ENCODE data around the gene ADAM33.

The ADAM33 gene

GRCh38 chr20:3704087-3704486 is 22.3 kb upstream of the ADAM33 start:
- no peak for DNase-seq (ENCODE audit: low spot score)
- no peak for TF ChIP-seq CTCF (IDR thresholded peaks at IDR 0.05; ENCODE audit: extremely low read depth, insufficient read depth, missing control alignments)
- in situ Hi-C loops (cut with MboI; ENCODE audit: low pct_unique_long_range_greater_than_20kb, low sequenced_read_pairs, unreplicated experiment) = no loop called here

GRCh38 chr20:3702611-3703391 is 21.0 kb upstream of the ADAM33 start:
- TF ChIP-seq CTCF (IDR thresholded peaks at IDR 0.05; ENCODE audit: extremely low read depth, insufficient read depth, missing control alignments) = no peak
- in situ Hi-C loops (cut with MboI; ENCODE audit: low pct_unique_long_range_greater_than_20kb, low sequenced_read_pairs, unreplicated experiment) = no loop called here
- no peak for DNase-seq (ENCODE audit: low spot score)

- in situ Hi-C loops (cut with MboI; ENCODE audit: low pct_unique_long_range_greater_than_20kb, low sequenced_read_pairs, unreplicated experiment) = no loop called here
- TF ChIP-seq CTCF (IDR thresholded peaks at IDR 0.05; ENCODE audit: extremely low read depth, insufficient read depth, missing control alignments) = no peak
- no peak for DNase-seq (ENCODE audit: low spot score)
Measured at GRCh38 chr20:3701061-3701998, 19.5 kb upstream of the ADAM33 start.

- no peak for DNase-seq (ENCODE audit: low spot score)
- TF ChIP-seq CTCF (IDR thresholded peaks at IDR 0.05; ENCODE audit: extremely low read depth, insufficient read depth, missing control alignments) = no peak
- in situ Hi-C loops (cut with MboI; ENCODE audit: low pct_unique_long_range_greater_than_20kb, low sequenced_read_pairs, unreplicated experiment) = no loop called here
Measured at GRCh38 chr20:3699037-3699436, 17.2 kb upstream of the ADAM33 start.

GRCh38 chr20:3698591-3699001 is 16.8 kb upstream of the ADAM33 start:
- no peak for TF ChIP-seq CTCF (IDR thresholded peaks at IDR 0.05; ENCODE audit: extremely low read depth, insufficient read depth, missing control alignments)
- no peak for DNase-seq (ENCODE audit: low spot score)
- in situ Hi-C loops (cut with MboI; ENCODE audit: low pct_unique_long_range_greater_than_20kb, low sequenced_read_pairs, unreplicated experiment) = no loop called here

- in situ Hi-C loops (cut with MboI; ENCODE audit: low pct_unique_long_range_greater_than_20kb, low sequenced_read_pairs, unreplicated experiment) = no loop called here
- DNase-seq (ENCODE audit: low spot score) = no peak
- no peak for TF ChIP-seq CTCF (IDR thresholded peaks at IDR 0.05; ENCODE audit: extremely low read depth, insufficient read depth, missing control alignments)
Measured at GRCh38 chr20:3697588-3698305, 15.9 kb upstream of the ADAM33 start.
